ENCODE results near the gene APOBEC4. TPM values are rescaled to one million over a fixed set of nuclear protein-coding genes. Genes with fewer than 3 reads are reported as not detected.

The APOBEC4 gene
- total RNA-seq, 1 donor from 2014 or later: not detected

DNA sequence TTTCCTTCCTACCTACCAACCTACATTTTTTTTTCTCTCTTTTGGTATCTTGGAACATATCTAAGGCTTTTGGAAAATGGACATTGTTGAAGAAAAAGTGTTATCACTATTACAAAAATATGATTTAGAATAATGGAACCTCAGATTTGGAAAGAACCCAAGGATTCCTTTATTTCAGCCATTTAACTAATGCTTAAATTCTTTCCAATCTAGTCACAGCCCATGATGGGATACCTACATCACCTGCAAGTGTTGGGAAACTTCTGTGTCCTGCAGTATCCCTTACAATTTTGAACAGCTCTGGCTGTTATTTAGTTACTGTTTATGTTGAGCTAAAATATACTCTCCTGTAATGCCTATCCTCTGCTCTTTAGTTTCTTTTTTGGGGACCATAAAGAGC is 22.3 kb upstream of the APOBEC4 start:
- H3K27me3 Mint-ChIP-seq (ENCODE audit: unreplicated experiment): peaks cover 2% of the 10 kb centered on the region
- no peak overlapping the region for H3K4me3 Mint-ChIP-seq (ENCODE audit: unreplicated experiment)
- no peak overlapping the region for H3K27ac Mint-ChIP-seq (ENCODE audit: unreplicated experiment)
- DNase-seq: no peak
- TF ChIP-seq, protein P1, sequence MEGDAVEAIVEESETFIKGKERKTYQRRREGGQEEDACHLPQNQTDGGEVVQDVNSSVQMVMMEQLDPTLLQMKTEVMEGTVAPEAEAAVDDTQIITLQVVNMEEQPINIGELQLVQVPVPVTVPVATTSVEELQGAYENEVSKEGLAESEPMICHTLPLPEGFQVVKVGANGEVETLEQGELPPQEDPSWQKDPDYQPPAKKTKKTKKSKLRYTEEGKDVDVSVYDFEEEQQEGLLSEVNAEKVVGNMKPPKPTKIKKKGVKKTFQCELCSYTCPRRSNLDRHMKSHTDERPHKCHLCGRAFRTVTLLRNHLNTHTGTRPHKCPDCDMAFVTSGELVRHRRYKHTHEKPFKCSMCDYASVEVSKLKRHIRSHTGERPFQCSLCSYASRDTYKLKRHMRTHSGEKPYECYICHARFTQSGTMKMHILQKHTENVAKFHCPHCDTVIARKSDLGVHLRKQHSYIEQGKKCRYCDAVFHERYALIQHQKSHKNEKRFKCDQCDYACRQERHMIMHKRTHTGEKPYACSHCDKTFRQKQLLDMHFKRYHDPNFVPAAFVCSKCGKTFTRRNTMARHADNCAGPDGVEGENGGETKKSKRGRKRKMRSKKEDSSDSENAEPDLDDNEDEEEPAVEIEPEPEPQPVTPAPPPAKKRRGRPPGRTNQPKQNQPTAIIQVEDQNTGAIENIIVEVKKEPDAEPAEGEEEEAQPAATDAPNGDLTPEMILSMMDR (IDR thresholded peaks at IDR 0.05; ENCODE audit: partially characterized antibody, unreplicated experiment): no peak
- no peaks in the 10 kb centered on the region for H3K9me3 Mint-ChIP-seq (ENCODE audit: unreplicated experiment)
- peaks cover 10% of the 10 kb centered on the region for H3K36me3 Mint-ChIP-seq (ENCODE audit: unreplicated experiment)
- H3K4me1 Mint-ChIP-seq (ENCODE audit: low read depth, unreplicated experiment): no peaks in the 10 kb centered on the region

DNA sequence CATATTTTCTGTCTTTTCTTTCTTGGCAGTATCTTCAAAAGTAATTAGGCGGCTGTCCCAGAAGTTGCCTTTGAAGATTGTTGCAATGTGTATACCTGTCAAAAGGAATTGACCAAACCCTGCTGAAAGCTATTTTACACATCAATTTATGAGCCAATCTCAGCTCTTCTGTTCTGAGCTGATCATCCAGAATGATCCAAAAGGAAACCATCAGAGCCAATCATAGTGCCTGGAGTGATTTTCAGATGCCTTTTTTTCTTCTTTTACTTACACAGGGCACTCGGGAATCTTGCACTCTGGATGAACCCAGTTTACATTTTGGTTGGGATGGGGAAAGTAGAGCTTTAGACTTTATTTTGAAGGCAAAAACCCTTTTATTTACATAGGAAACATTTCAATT is 21.8 kb upstream of the APOBEC4 start:
- no peak overlapping the region for H3K4me3 Mint-ChIP-seq (ENCODE audit: unreplicated experiment)
- TF ChIP-seq, protein P1 (IDR thresholded peaks at IDR 0.05; ENCODE audit: partially characterized antibody, unreplicated experiment): no peak
- no peak for DNase-seq
- H3K9me3 Mint-ChIP-seq (ENCODE audit: unreplicated experiment): no peaks in the 10 kb centered on the region
- peaks cover 11% of the 10 kb centered on the region for H3K36me3 Mint-ChIP-seq (ENCODE audit: unreplicated experiment)
- no peaks in the 10 kb centered on the region for H3K4me1 Mint-ChIP-seq (ENCODE audit: low read depth, unreplicated experiment)
- H3K27me3 Mint-ChIP-seq (ENCODE audit: unreplicated experiment): peaks cover 2% of the 10 kb centered on the region
- no peak overlapping the region for H3K27ac Mint-ChIP-seq (ENCODE audit: unreplicated experiment)

DNA sequence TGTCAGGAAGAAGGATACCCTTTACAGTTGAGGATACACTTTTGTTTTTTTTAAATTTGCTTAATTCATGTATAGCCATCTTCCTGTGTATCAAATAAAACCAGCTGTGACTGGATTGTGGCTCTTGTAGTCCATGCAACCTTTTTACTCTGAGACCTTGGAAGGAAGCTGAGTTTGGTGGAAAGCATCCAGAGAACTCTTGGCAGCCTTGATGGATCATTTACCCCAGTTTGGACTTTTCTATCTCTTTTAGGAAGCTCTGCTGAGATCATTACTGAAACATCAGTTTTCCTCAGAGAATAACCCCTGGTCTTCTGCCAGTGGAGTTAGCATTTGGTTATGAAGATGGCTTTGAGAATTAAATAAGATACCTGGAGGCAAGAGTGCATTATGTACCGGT is 21.2 kb upstream of the APOBEC4 start:
- Mint-ChIP-seq H3K4me1 (ENCODE audit: low read depth, unreplicated experiment) (no peaks in the 10 kb centered on the region), H3K27ac (ENCODE audit: unreplicated experiment) (no peak overlapping the region), H3K4me3 (ENCODE audit: unreplicated experiment) (no peak overlapping the region), H3K36me3 (ENCODE audit: unreplicated experiment) (peaks cover 15% of the 10 kb centered on the region), H3K27me3 (ENCODE audit: unreplicated experiment) (peaks cover 2% of the 10 kb centered on the region), H3K9me3 (ENCODE audit: unreplicated experiment) (no peaks in the 10 kb centered on the region)
- DNase-seq: no peak
- TF ChIP-seq, protein P1 (IDR thresholded peaks at IDR 0.05; ENCODE audit: partially characterized antibody, unreplicated experiment): no peak

DNA sequence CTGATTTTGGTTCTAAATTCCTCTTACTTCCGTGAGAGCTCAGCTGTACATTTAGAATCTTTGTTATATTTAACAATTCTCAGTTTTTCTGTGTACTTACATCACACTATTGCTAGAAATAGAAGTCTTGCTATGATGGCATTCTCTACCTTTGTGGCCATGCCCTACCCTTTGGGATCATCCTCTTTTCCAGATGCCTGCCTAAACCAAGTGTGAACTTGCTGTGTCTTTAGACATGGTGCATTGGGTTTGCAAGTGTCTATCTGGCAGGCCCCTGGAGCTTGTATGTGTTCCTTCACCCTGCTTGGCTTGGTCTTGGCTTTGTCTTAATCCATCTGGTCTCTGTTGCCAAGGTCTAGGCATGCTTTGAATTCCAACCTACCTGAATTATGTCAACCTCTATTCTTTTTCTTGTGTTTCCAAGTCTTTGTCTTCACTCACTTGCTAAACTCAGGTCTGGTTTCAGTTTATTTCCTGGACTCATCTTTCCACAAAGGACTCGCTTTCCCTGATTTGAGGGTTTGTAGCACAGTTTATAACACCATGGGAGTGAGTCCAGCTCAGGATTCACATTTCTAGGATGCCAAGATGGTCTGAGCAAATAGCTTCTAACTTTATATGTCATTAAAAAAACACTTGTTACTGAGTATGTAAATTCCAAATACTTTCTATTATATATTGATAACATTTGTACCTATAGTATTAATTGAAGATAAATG is 20.6 kb upstream of the APOBEC4 start:
- no peaks in the 10 kb centered on the region for H3K9me3 Mint-ChIP-seq (ENCODE audit: unreplicated experiment)
- no peak overlapping the region for H3K27ac Mint-ChIP-seq (ENCODE audit: unreplicated experiment)
- TF ChIP-seq, protein P1 (IDR thresholded peaks at IDR 0.05; ENCODE audit: partially characterized antibody, unreplicated experiment): no peak
- H3K27me3 Mint-ChIP-seq (ENCODE audit: unreplicated experiment): peaks cover 2% of the 10 kb centered on the region
- H3K4me1 Mint-ChIP-seq (ENCODE audit: low read depth, unreplicated experiment): no peaks in the 10 kb centered on the region
- DNase-seq: no peak
- H3K36me3 Mint-ChIP-seq (ENCODE audit: unreplicated experiment): peaks cover 16% of the 10 kb centered on the region
- no peak overlapping the region for H3K4me3 Mint-ChIP-seq (ENCODE audit: unreplicated experiment)

DNA sequence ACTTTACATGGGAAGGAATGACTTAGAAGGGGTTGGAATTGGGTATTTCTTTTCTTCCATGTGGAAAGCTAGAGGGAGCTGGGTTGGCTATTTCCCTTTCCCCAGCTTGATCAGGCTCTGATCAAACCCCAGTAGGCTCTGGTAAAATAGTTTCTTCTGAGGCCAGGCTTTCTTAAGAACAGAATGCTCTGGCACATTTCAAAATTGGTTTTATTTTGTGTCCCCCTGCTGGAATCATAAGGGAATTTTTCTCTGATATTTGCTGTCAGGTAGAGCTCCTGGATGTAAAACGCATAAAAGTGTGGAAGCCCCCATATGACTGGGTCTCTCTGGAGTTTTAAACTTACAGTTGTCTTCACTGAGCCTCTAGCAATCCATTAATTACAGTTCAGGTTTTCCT is 17.1 kb upstream of the APOBEC4 start:
- DNase-seq: no peak
- no peaks in the 10 kb centered on the region for H3K27me3 Mint-ChIP-seq (ENCODE audit: unreplicated experiment)
- no peak overlapping the region for H3K27ac Mint-ChIP-seq (ENCODE audit: unreplicated experiment)

More for the DNA sequence above, 17.1 kb upstream of the APOBEC4 start:
- TF ChIP-seq, protein P1 (IDR thresholded peaks at IDR 0.05; ENCODE audit: partially characterized antibody, unreplicated experiment): peak; percentile 26
- no peaks in the 10 kb centered on the region for H3K9me3 Mint-ChIP-seq (ENCODE audit: unreplicated experiment)
- no peak overlapping the region for H3K4me3 Mint-ChIP-seq (ENCODE audit: unreplicated experiment)
- no peaks in the 10 kb centered on the region for H3K4me1 Mint-ChIP-seq (ENCODE audit: low read depth, unreplicated experiment)
- peaks cover 16% of the 10 kb centered on the region for H3K36me3 Mint-ChIP-seq (ENCODE audit: unreplicated experiment)
